HG03575 (cell line): ENCODE measurements around the gene RETREG1.

Source experiments
- ATAC-seq: cut with Tn5 transposase; IDR thresholded peaks from one replicate; pipeline ENCODE4 v1.9.1; 2021; ENCODE audit not compliant: unreplicated experiment, insufficient number of reproducible peaks, low FRiP score; ENCODE audit errors: extremely low read depth

The RETREG1 gene

GRCh38 chr5:16507716-16508115 is 109.1 kb downstream of the RETREG1 start:
- ATAC-seq, result no peak

DNA sequence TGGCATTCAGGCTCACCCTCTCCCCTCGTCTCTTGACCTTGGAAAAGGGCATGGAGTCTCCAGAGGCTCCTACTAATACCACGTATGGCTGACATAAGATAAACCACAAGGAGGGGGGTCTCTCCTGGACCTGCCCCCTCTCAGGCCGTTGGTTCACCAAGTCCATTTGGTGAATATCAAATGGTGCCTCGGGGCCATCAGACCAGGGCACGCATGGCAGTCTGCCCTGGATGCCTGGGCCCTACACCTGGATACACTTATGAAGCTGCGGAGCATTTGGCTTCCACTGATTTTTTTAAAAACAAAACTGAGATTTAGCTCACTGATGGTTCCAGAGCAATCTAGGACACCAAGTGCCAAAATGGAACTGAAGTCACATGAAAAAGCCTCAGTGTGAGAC is 110.9 kb downstream of the RETREG1 start:
- ATAC-seq, result no peak

- ATAC-seq, result no peak
Measured at GRCh38 chr5:16505140-16505891, 111.5 kb downstream of the RETREG1 start.

GRCh38 chr5:16504571-16504970 is 112.2 kb downstream of the RETREG1 start:
- no peak for ATAC-seq

DNA sequence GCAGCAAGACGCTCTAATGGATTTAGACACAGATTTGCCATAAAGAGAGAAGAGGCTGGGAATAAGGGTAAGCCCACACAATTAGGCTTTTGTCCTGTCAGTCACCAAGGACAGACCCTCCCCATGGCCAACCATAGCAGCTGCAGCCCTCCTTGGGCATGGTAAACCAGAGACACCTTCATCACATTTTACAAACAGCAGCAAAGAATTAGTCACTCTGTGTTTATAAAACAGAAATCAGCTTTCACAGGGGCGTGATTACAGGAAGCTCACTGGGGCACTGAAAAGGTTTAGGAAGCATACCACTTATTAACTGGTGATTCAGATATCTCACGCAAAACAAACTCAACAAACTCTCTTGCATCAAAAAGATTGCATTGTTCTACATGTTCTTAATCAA is 113.9 kb downstream of the RETREG1 start:
- no peak for ATAC-seq

DNA sequence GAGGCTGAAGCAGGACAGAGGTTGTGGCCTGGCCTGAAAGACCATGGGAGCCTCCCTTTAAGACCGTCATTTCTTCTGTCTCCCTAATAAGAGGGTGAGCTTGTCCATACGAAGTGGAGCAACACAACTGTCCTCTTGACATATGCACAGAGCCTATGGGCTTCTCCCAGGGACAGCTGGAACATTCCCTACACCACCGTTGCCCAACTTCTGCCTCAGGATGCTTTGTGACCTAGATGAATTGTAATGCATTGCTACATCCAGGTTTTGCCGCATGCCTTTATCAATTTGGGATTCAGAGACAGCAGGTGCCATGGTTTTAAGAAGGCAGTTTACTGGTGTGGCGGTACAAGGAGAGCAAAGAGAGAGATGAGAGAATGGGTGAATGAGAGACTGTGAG is 116.8 kb downstream of the RETREG1 start:
- no peak for ATAC-seq

DNA sequence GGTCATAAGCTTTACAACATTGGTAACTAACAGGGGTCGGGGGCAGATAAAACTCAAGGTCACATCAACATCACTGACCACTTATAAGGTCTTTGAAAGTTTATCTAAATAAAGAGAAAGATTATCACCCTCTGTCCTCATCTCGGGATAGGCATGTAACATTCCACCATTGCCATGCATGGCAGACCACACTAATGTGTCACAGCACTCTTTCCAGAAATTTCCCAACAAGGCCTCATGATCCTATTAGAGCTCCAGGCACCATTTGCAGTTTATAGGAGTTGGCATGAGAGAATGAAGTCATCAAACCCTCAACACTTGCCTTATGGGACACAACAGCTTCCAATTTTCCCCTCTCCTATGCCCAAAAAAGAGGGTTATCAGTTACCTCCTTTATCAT is 119.3 kb downstream of the RETREG1 start:
- no peak for ATAC-seq

GRCh38 chr5:16493261-16493660 is 123.5 kb downstream of the RETREG1 start:
- ATAC-seq, result no peak

DNA sequence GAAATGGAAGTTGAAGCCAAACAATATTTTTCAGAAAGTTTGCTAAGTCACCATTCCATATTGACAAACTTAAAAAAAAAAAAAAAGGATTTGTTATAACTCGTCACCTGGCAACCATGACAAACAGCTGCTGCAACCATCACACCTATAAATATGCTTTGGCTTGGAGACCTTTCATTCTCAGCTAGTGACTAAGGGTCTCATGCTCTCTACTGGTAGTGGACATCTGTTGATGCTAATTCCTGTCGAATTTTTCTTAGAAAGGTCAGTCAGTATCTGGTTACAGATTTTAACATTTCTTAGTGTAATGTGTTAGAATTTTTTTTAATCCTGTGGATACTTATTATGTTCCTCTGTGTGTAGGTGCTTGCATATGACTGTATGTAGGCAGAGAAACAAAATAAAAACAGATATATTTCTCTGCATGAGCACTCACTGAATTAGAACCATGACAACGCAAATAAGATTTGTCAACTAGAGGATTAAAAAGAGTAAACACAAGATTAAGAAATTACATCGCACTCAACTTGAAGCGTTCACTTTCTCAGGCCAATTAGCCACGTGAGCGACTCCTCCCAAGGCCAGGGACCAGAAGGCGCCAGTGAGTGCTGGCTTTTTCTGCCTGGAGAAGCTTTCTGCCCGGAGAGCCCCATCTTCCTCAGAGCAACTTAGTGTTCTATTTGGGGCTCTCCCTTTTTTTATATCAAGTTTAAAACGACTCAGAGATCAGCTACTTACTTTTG is 124.2 kb downstream of the RETREG1 start:
- no peak for ATAC-seq

DNA sequence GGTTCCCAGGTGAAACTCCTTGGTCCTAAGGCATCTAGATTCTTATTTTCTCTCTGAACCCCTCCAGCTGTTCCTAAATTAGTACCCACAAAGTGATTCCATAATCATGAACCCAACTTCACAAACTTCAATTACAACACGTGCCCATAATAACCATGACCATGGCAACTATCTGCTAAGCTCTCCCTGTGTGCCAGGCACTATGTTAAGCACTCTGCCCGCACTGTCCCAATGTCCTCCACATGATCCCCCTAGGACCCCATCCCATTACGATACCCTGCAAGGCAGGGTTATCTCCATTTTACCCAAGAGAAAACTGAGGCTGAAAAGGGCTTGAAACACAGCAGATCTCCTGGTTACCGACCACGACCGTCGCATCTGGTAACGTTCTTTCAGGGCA is 125.9 kb downstream of the RETREG1 start:
- ATAC-seq, result no peak

GRCh38 chr5:16489322-16489791 is 127.4 kb downstream of the RETREG1 start:
- no peak for ATAC-seq

GRCh38 chr5:16487456-16487855 is 129.3 kb downstream of the RETREG1 start:
- ATAC-seq, result no peak

DNA sequence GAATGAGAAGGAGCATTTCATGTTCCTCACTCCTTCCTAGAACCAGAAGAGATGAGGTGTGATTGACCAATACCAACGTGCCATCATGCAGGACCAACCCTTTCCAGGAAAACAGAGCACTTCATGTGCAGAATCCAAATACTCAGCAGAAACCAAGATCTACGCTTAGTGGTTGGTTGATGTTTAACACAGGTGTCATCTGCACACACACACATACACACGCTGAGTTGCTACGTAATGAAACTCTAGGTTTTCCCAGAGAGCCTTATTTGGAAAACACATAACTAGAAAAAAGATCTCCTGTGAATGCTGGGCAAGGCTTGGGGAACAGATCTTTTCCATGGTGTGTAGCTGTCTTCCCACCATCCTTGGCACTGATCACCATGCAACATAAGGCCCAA is 130.1 kb downstream of the RETREG1 start:
- ATAC-seq, result no peak

- ATAC-seq, result no peak
Measured at GRCh38 chr5:16485656-16486055, 131.1 kb downstream of the RETREG1 start.

DNA sequence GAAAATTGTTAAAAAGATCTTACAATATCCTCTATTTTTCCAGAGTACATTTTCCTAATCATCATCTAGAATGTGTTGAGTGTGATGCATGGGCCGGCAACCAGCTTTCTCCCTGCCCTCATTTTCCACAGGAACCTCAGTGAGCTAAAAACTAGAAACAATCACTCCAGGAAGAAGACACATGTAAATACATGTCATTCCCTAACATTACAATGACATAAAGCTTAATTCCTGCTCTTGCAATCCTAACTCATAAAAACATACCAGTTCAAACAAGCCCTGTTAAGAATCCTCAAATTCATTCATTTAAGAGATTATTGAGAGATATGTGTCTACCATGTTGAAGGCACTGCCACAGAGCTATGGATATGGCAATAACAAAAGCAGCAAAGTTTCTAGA is 132.7 kb downstream of the RETREG1 start:
- no peak for ATAC-seq

DNA sequence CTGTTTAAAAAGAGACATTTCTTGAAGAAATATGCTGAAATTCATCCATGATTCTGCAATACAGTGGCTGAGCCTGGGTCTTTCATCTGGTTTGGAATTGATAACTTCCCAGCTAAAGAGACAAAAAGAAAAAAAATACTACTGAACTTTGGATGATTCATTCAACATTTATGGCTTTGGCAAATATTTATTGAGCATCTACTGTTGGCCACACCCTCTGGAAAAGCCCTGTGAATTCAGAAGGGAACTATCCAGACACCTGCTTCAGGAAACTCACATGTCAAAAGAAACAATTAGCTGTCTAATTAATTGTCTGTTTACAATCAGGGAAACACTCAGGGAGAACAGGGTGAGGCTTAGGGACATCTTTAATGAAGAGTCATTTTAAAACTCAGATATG is 133.4 kb downstream of the RETREG1 start:
- no peak for ATAC-seq

DNA sequence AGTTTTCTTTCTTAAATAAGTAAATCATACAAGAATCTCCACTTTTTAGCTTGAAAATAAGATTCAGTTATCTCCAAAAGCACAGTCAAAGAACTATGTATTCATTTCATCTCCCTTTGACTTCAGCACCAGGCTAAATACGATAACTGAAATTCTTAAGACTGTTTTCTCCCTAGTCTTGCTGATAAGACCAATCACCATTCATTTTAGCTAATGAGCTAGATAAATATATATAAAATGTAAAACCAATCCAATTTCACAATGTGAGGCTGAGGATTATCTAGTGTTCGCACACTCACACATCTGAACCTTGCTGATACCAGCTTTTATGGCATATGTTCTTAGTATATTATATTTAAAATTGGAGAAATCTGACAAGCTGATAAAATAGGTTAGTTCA is 133.9 kb downstream of the RETREG1 start:
- no peak for ATAC-seq

DNA sequence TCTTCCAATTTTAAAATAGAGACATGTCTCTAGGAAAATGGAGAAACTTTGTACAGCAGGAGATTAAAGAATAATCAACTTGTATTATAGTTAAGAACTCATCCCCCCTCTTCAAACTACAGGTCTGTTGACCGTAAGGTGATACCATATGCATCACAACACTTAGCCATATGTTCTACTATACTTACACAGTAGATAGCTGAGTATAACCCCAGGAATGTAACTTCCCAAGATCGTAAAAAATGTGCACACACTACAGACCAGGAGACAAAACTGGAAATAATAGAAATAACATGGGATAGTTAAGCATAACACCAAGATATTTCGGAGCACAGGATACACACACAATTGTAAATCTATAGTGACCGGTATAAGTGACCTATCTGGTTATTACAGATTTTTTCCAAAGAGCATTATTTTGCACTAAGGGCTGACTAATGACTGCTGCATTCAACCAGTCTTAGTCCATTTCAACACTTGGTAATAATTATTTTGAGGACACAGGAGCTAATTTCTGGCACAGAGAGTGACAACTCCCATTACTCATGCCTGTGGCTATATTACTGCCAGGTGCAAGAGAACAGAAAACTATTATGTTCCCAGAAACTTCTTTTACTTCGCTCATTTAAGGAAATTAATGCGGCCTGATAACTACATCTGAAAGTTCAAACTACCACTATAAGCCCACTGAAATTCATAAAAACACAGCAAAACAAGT is 135.8 kb downstream of the RETREG1 start:
- no peak for ATAC-seq

- ATAC-seq, result no peak
Measured at GRCh38 chr5:16480144-16480543, 136.7 kb downstream of the RETREG1 start.

- ATAC-seq, result no peak
Measured at GRCh38 chr5:16477541-16477940, 139.3 kb downstream of the RETREG1 start.
